ENCODE results near the gene MYO3B.

Gene MYO3B

GRCh38 chr2:170253721-170254230 is 75.8 kb downstream of the MYO3B start:
- TF ChIP-seq, protein P1, sequence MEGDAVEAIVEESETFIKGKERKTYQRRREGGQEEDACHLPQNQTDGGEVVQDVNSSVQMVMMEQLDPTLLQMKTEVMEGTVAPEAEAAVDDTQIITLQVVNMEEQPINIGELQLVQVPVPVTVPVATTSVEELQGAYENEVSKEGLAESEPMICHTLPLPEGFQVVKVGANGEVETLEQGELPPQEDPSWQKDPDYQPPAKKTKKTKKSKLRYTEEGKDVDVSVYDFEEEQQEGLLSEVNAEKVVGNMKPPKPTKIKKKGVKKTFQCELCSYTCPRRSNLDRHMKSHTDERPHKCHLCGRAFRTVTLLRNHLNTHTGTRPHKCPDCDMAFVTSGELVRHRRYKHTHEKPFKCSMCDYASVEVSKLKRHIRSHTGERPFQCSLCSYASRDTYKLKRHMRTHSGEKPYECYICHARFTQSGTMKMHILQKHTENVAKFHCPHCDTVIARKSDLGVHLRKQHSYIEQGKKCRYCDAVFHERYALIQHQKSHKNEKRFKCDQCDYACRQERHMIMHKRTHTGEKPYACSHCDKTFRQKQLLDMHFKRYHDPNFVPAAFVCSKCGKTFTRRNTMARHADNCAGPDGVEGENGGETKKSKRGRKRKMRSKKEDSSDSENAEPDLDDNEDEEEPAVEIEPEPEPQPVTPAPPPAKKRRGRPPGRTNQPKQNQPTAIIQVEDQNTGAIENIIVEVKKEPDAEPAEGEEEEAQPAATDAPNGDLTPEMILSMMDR (conservative IDR thresholded peaks at IDR 0.05; ENCODE audit: low read depth, low read length) = no peak

DNA sequence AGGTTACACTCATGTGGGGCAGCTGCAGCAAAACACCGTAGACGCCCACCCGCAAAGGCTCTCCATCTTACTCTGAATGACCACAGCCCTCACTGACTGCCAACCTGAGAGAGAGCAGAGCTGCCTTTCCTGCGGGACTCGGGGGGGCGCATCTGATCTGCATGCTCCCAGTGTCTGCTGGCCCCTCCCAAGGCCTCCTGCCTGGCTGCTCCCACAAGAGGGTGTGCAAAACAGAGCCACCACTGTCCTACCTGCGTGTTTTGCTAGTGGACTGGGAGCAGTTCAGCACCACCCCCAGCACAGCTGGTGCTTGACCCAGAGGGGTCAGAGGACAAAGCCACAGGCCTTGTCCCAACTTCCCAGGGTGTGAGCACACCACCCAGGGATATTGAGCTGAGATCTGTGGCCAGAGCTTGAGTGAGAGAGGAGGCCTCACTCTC is 76.4 kb downstream of the MYO3B start:
- H3K4me3 ChIP-seq (ENCODE audit: low read depth, low read length) = no peak overlapping the region
- no peak for DNase-seq (ENCODE audit: low read depth)
- TF ChIP-seq, protein P1 (conservative IDR thresholded peaks at IDR 0.05; ENCODE audit: low read depth, low read length) = no peak

More at GRCh38 chr2:170253721-170254230, 75.8 kb downstream of the MYO3B start:
- H3K4me3 ChIP-seq (ENCODE audit: low read depth, low read length) = no peak overlapping the region
- no peak for DNase-seq (ENCODE audit: low read depth)

DNA sequence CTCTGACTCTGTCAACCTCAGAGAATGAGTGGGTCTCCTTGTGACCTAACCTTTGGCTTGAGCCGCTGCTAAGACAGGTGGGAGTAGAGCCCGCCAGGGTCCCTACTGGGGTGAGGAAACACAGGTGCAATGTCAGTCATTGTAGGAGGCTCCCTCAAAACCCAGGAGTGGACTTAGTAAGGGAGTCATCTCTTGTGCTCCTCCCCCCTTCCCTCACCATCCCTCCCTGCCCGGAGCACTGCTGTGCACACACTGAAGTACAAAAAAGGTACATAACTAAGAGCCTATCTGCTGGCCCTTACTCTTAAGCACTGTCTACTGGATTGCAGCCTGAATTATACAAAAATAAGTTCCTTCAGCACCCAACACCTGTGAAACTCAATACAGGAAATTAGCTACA is 77.2 kb downstream of the MYO3B start:
- TF ChIP-seq, protein P1 (conservative IDR thresholded peaks at IDR 0.05; ENCODE audit: low read depth, low read length) = no peak
- H3K4me3 ChIP-seq (ENCODE audit: low read depth, low read length) = no peak overlapping the region
- DNase-seq (ENCODE audit: low read depth) = no peak

GRCh38 chr2:170255971-170256370 is 78.0 kb downstream of the MYO3B start:
- peak; percentile 63 for DNase-seq (ENCODE audit: low read depth)
- TF ChIP-seq, protein P1 (conservative IDR thresholded peaks at IDR 0.05; ENCODE audit: low read depth, low read length) = no peak
- H3K4me3 ChIP-seq (ENCODE audit: low read depth, low read length) = no peak overlapping the region

- DNase-seq (ENCODE audit: low read depth) = no peak
- TF ChIP-seq, protein P1 (conservative IDR thresholded peaks at IDR 0.05; ENCODE audit: low read depth, low read length) = no peak
- H3K4me3 ChIP-seq (ENCODE audit: low read depth, low read length) = no peak overlapping the region
These were observed 80.4 kb downstream of the MYO3B start for GRCh38 chr2:170258382-170258781.

GRCh38 chr2:170260188-170260587 is 82.2 kb downstream of the MYO3B start:
- DNase-seq (ENCODE audit: low read depth) = no peak
- no peak overlapping the region for H3K4me3 ChIP-seq (ENCODE audit: low read depth, low read length)
- TF ChIP-seq, protein P1 (conservative IDR thresholded peaks at IDR 0.05; ENCODE audit: low read depth, low read length) = no peak

DNA sequence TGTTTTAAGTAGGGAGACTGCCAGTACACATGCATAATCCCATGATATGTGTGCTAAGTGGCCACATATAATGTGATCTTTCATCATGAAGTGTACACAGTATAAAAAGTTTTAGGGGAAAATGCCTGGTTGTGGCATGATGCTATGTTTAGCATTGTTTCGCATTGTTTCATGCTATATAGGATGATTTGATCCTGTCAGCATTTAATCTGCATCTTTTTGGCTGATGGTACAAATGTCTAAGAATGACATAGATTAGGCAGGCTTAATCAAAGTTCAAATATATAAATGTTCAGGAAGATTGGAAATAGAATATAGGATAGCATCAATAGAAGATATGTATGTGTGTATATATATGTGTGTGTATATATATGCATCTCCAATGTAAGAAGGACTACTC is 83.6 kb downstream of the MYO3B start:
- TF ChIP-seq, protein P1 (conservative IDR thresholded peaks at IDR 0.05; ENCODE audit: low read depth, low read length) = no peak
- DNase-seq (ENCODE audit: low read depth) = no peak
- H3K4me3 ChIP-seq (ENCODE audit: low read depth, low read length) = no peak overlapping the region
